Measurements from ENCODE around the gene RPS4Y2. TPM values are rescaled to one million over a fixed set of nuclear protein-coding genes. Genes with fewer than 3 reads are reported as not detected.

RPS4Y2 gene
- total and polyA plus RNA-seq, 9 of the 15 experiments (the other 6 are each of a cell fraction or from before 2014, with no cell fraction given): not detected

- no peak overlapping the region for H3K4me3 ChIP-seq
- CTCF ChIA-PET (ENCODE audit: low intra/inter-chr PET ratio): no interaction called here
- DNase-seq (ENCODE audit: extremely low read depth in 1 of 4, low spot score in 3 of 4): no peak
- H3K79me2 ChIP-seq (ENCODE audit: control insufficient read depth, insufficient read depth, low read length): no peaks in the 10 kb centered on the region
- H3K27me3 ChIP-seq (ENCODE audit: control insufficient read depth in 2 of 2, insufficient read depth in 2 of 2, low read length in 2 of 2): no peaks in the 10 kb centered on the region
- no peaks in the 10 kb centered on the region for H3K36me3 ChIP-seq (ENCODE audit: control insufficient read depth, insufficient read depth, low read length)
- H3K9me3 ChIP-seq (replicated peaks; ENCODE audit: control insufficient read depth, insufficient read depth, low read depth, low read length): no peaks in the 10 kb centered on the region
- no peaks in the 10 kb centered on the region for H4K20me1 ChIP-seq (replicated peaks; ENCODE audit: control insufficient read depth, insufficient read depth, low read length)
- WGBS (ENCODE audit: insufficient coverage, low coverage, missing lambda C conversion rate): no CpG with 5 or more reads among the region's 2 CpGs
- intact Hi-C loops (cut with micrococcal nuclease) (no loop called here), in situ Hi-C loops (cut with MboI) (no loop called here)
- no TSS peak for BruUV-seq (replicated peaks)
- H2AFZ ChIP-seq (ENCODE audit: low read depth, low read length): no peak overlapping the region
- H3K4me2 ChIP-seq (ENCODE audit: insufficient read depth, low read length): no peak overlapping the region
- H3K9me1 ChIP-seq (ENCODE audit: control insufficient read depth, insufficient read depth, low read length): no peaks in the 10 kb centered on the region
- no peaks in the 10 kb centered on the region for H3K4me1 ChIP-seq (replicated peaks in 1 of 2; ENCODE audit: control insufficient read depth in 2 of 2, insufficient read depth in 2 of 2, low read length in 2 of 2)
- H3K27ac ChIP-seq (ENCODE audit: extremely low read depth, low read depth, low read length): no peak overlapping the region
- H3K9ac ChIP-seq (ENCODE audit: insufficient read depth in 1 of 2, low read depth in 2 of 2, low read length in 2 of 2): no peak overlapping the region
- ATAC-seq: no peak
- FAIRE-seq: no peak
- POLR2A ChIA-PET: no interaction called here
- TF ChIP-seq ATF7 (IDR thresholded peaks at IDR 0.05) (no peak), ARNT (IDR thresholded peaks at IDR 0.05) (no peak), ESRRB (CRISPR knock-in tag; IDR thresholded peaks at IDR 0.05; ENCODE audit: borderline replicate concordance) (no peak), GTF2E2 (tag; IDR thresholded peaks at IDR 0.05) (no peak), NR4A1 (CRISPR knock-in tag; IDR thresholded peaks at IDR 0.05) (no peak), NR4A1 (tag; IDR thresholded peaks at IDR 0.05) (no peak), GATAD2A (IDR thresholded peaks at IDR 0.05) (no peak), ARHGAP35 (IDR thresholded peaks at IDR 0.05; ENCODE audit: partially characterized antibody) (no peak), ZNF324 (CRISPR knock-in tag; IDR thresholded peaks at IDR 0.05) (no peak), ADNP (tag; IDR thresholded peaks at IDR 0.05) (no peak), SAFB (IDR thresholded peaks at IDR 0.05; ENCODE audit: borderline replicate concordance, low read depth, low read length) (no peak), NR2C1 (IDR thresholded peaks at IDR 0.05) (no peak), NR2C1 (tag; IDR thresholded peaks at IDR 0.05) (no peak), ZKSCAN1 (IDR thresholded peaks at IDR 0.05; ENCODE audit: low read depth, low read length) (no peak), SMAD1 (IDR thresholded peaks at IDR 0.05; ENCODE audit: low read depth, low read length, partially characterized antibody) (no peak)
- TF ChIP-seq, protein P1, sequence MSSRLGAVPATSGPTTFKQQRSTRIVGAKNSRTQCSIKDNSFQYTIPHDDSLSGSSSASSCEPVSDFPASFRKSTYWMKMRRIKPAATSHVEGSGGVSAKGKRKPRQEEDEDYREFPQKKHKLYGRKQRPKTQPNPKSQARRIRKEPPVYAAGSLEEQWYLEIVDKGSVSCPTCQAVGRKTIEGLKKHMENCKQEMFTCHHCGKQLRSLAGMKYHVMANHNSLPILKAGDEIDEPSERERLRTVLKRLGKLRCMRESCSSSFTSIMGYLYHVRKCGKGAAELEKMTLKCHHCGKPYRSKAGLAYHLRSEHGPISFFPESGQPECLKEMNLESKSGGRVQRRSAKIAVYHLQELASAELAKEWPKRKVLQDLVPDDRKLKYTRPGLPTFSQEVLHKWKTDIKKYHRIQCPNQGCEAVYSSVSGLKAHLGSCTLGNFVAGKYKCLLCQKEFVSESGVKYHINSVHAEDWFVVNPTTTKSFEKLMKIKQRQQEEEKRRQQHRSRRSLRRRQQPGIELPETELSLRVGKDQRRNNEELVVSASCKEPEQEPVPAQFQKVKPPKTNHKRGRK (tag; IDR thresholded peaks at IDR 0.05): no peak
- TF ChIP-seq, protein P2, sequence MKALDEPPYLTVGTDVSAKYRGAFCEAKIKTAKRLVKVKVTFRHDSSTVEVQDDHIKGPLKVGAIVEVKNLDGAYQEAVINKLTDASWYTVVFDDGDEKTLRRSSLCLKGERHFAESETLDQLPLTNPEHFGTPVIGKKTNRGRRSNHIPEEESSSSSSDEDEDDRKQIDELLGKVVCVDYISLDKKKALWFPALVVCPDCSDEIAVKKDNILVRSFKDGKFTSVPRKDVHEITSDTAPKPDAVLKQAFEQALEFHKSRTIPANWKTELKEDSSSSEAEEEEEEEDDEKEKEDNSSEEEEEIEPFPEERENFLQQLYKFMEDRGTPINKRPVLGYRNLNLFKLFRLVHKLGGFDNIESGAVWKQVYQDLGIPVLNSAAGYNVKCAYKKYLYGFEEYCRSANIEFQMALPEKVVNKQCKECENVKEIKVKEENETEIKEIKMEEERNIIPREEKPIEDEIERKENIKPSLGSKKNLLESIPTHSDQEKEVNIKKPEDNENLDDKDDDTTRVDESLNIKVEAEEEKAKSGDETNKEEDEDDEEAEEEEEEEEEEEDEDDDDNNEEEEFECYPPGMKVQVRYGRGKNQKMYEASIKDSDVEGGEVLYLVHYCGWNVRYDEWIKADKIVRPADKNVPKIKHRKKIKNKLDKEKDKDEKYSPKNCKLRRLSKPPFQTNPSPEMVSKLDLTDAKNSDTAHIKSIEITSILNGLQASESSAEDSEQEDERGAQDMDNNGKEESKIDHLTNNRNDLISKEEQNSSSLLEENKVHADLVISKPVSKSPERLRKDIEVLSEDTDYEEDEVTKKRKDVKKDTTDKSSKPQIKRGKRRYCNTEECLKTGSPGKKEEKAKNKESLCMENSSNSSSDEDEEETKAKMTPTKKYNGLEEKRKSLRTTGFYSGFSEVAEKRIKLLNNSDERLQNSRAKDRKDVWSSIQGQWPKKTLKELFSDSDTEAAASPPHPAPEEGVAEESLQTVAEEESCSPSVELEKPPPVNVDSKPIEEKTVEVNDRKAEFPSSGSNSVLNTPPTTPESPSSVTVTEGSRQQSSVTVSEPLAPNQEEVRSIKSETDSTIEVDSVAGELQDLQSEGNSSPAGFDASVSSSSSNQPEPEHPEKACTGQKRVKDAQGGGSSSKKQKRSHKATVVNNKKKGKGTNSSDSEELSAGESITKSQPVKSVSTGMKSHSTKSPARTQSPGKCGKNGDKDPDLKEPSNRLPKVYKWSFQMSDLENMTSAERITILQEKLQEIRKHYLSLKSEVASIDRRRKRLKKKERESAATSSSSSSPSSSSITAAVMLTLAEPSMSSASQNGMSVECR (CRISPR knock-in tag; IDR thresholded peaks at IDR 0.05): no peak
- TF ChIP-seq, protein P3, sequence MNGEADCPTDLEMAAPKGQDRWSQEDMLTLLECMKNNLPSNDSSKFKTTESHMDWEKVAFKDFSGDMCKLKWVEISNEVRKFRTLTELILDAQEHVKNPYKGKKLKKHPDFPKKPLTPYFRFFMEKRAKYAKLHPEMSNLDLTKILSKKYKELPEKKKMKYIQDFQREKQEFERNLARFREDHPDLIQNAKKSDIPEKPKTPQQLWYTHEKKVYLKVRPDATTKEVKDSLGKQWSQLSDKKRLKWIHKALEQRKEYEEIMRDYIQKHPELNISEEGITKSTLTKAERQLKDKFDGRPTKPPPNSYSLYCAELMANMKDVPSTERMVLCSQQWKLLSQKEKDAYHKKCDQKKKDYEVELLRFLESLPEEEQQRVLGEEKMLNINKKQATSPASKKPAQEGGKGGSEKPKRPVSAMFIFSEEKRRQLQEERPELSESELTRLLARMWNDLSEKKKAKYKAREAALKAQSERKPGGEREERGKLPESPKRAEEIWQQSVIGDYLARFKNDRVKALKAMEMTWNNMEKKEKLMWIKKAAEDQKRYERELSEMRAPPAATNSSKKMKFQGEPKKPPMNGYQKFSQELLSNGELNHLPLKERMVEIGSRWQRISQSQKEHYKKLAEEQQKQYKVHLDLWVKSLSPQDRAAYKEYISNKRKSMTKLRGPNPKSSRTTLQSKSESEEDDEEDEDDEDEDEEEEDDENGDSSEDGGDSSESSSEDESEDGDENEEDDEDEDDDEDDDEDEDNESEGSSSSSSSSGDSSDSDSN (IDR thresholded peaks at IDR 0.05; ENCODE audit: borderline replicate concordance in 1 of 2, low read depth in 2 of 2, low read length in 2 of 2): no peak
Measured at GRCh38 chrY:20765117-20765516, 9.2 kb downstream of the RPS4Y2 start.
